CD14-positive monocyte (primary cell): ENCODE measurements around the gene WDR20. TPM values are rescaled to one million over a fixed set of nuclear protein-coding genes. Genes with fewer than 3 reads are reported as not detected.

ENCODE experiments used
- DNase-seq, 3 donors: peaks; one replicate each; pipeline ENCODE4 v3.0.0-alpha.2; 2011 to 2022
- H2AFZ ChIP-seq: 2 replicates; pipeline ENCODE4 v1.6.0; 2012; ENCODE audit warnings: mild to moderate bottlenecking, low read depth, low read length, inconsistent platforms; ENCODE audit not compliant: insufficient read depth, poor library complexity, severe bottlenecking
- H3K27ac ChIP-seq, 2 donors: 1 replicate in 1 of 2; 2 replicates in 1 of 2; pipeline ENCODE4 v1.5.1; 2012 to 2013; ENCODE audit warnings: low read length in 2 of 2, control low read depth in 1 of 2, inconsistent platforms in 1 of 2, low read depth in 1 of 2, mild to moderate bottlenecking in 1 of 2
- H3K27me3 ChIP-seq, 2 donors: one replicate each; pipeline versions ENCODE4 v1.6.0 to v1.6.1; 2011 to 2013; ENCODE audit warnings: low read length in 2 of 2; ENCODE audit not compliant: control insufficient read depth in 2 of 2, insufficient read depth in 2 of 2
- H3K36me3 ChIP-seq, 2 donors: replicated peaks in 1 of 2; 1 replicate in 1 of 2; 2 replicates in 1 of 2; pipeline versions ENCODE4 v1.5.1 to v1.6.1; 2012 to 2013; ENCODE audit warnings: low read length in 2 of 2, control low read depth in 1 of 2, inconsistent platforms in 1 of 2, mild to moderate bottlenecking in 1 of 2; ENCODE audit not compliant: insufficient read depth in 2 of 2, control insufficient read depth in 1 of 2
- H3K4me1 ChIP-seq, 2 donors: 1 replicate in 1 of 2; 2 replicates in 1 of 2; pipeline versions ENCODE4 v1.5.1 to v1.6.1; 2012 to 2013; ENCODE audit warnings: low read length in 2 of 2, control low read depth in 1 of 2, inconsistent platforms in 1 of 2, mild to moderate bottlenecking in 1 of 2, moderate library complexity in 1 of 2; ENCODE audit not compliant: insufficient read depth in 2 of 2, control insufficient read depth in 1 of 2
- H3K4me2 ChIP-seq: replicated peaks from 2 replicates; pipeline ENCODE3; 2012; ENCODE audit warnings: low read length, moderate library complexity, mild to moderate bottlenecking; ENCODE audit not compliant: poor library complexity, severe bottlenecking; ENCODE audit errors: extremely low read depth
- H3K4me3 ChIP-seq, 3 experiments: fragments of 200-600 bp in 1 of 3; sonication (generic) in 1 of 3; replicated peaks in 1 of 3; 1 replicate in 2 of 3; 2 replicates in 1 of 3; pipeline ENCODE4 v1.5.1; 2011 to 2013; ENCODE audit warnings: low read length in 3 of 3, mild to moderate bottlenecking in 3 of 3, control low read depth in 2 of 3, low read depth in 2 of 3, inconsistent platforms in 1 of 3, moderate library complexity in 1 of 3
- H3K79me2 ChIP-seq: 2 replicates; pipeline ENCODE4 v1.6.0; 2012; ENCODE audit warnings: mild to moderate bottlenecking, control low read depth, inconsistent platforms, low read length, moderate library complexity; ENCODE audit not compliant: insufficient read depth
- H3K9ac ChIP-seq: 2 replicates; pipeline ENCODE4 v1.6.0; 2017; ENCODE audit warnings: low read length, mild to moderate bottlenecking; ENCODE audit not compliant: insufficient read depth, poor library complexity, severe bottlenecking
- H3K9me3 ChIP-seq, 2 donors: replicated peaks in 1 of 2; 1 replicate in 1 of 2; 2 replicates in 1 of 2; pipeline versions ENCODE4 v1.5.1 to v1.6.1; 2012 to 2013; ENCODE audit warnings: low read length in 2 of 2, control low read depth in 1 of 2; ENCODE audit not compliant: control insufficient read depth in 1 of 2, insufficient read depth in 1 of 2
- H4K20me1 ChIP-seq: 2 replicates; pipeline ENCODE4 v1.6.0; 2012; ENCODE audit warnings: mild to moderate bottlenecking, low read length, control low read depth, moderate library complexity; ENCODE audit not compliant: insufficient read depth
- H3K27ac Mint-ChIP-seq, 7 donors: one replicate each; pipeline ENCODE4 v1.8.0; 2020; ENCODE audit warnings: mild to moderate bottlenecking in 7 of 7, mixed read lengths in 7 of 7, moderate library complexity in 6 of 7, inconsistent platforms in 2 of 7
- H3K27me3 Mint-ChIP-seq, 3 donors: one replicate each; pipeline ENCODE4 v1.8.0; 2021 to 2022; ENCODE audit warnings: low read depth in 3 of 3, mild to moderate bottlenecking in 3 of 3, mixed read lengths in 3 of 3, moderate library complexity in 3 of 3, inconsistent platforms in 1 of 3
- H3K36me3 Mint-ChIP-seq, 2 donors: one replicate each; pipeline ENCODE4 v1.8.0; 2020; ENCODE audit warnings: mixed read lengths in 2 of 2, inconsistent platforms in 1 of 2, mild to moderate bottlenecking in 1 of 2
- H3K4me1 Mint-ChIP-seq: one replicate; pipeline ENCODE4 v1.8.0; 2020; ENCODE audit warnings: mild to moderate bottlenecking, mixed read lengths
- H3K4me3 Mint-ChIP-seq, 2 donors: one replicate each; pipeline ENCODE4 v1.8.0; 2020; ENCODE audit warnings: mild to moderate bottlenecking in 2 of 2, mixed read lengths in 2 of 2, moderate library complexity in 1 of 2
- H3K9me3 Mint-ChIP-seq, 7 donors: one replicate each; pipeline ENCODE4 v1.8.0; 2020 to 2022; ENCODE audit warnings: mixed read lengths in 7 of 7, mild to moderate bottlenecking in 6 of 7, moderate library complexity in 6 of 7, inconsistent platforms in 2 of 7
- WGBS: methylation state at CpG from one replicate; pipeline ENCODE4 v1.1.5; 2013; ENCODE audit warnings: missing lambda C conversion rate; ENCODE audit not compliant: insufficient coverage; 5-methylcytosine and 5-hydroxymethylcytosine counted together
- intact Hi-C, 2 donors: fragments of 100-400 bp; cut with micrococcal nuclease; formaldehyde crosslinking; loops; one replicate each; pipeline versions ENCODE4 v1.15.0 to v1.15.1; 2023
- polyA plus RNA-seq, 3 donors: library from polyadenylated mRNA; depleted of rRNA in 1 of 3; unstranded in 2 of 3; stranded (reverse) in 1 of 3; fragments of 300-500 nt in 2 of 3; fragments of >200 nt in 1 of 3; fragmentation: Illumina TruSeq in 2 of 3; gene quantifications; 1 replicate in 2 of 3; 2 replicates in 1 of 3; pipeline ENCODE4 v1.2.3, GENCODE V29; 2012 to 2021
- TF ChIP-seq, protein P1 (sequence below): fragments of 200-600 bp; IDR thresholded peaks from one replicate; pipeline ENCODE4 v1.8.0; 2022; ENCODE audit warnings: antibody characterized with exemption, mild to moderate bottlenecking

WDR20 gene
- polyA plus RNA-seq, 3 donors = 7.4 to 13.3 (median 9.0) TPM

DNA sequence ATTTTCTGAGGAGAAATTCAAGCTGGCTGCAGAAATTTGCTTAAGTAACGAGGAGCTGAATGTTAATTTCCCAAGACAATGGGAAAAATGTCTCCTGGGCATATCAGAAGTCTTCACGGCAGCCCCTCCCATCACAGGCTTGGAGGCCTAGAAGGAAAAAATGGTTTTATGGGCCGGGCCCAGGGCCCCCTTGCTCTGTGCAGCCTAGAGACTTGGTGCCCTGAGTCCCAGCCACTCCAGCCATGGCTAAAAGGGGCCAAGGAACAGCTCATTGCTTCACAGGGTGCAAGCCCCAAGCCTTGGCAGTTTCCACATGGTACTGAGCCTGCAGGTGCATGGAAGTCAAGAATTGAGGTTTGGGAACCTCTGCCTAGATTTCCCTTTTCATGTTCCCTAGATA, 28.6 kb upstream of the WDR20 start:
- Histone ChIP-seq H3K4me3 (no peak overlapping the region), H3K79me2 (no peaks in the 10 kb centered on the region), H2AFZ (no peak overlapping the region), H3K36me3 (no peaks in the 10 kb centered on the region), H3K9ac (no peak overlapping the region), H4K20me1 (no peaks in the 10 kb centered on the region), H3K27ac (no peak overlapping the region), H3K9me3 (peaks cover 0 to 6% of the 10 kb centered on the region in 2 donors), H3K27me3 (no peaks in the 10 kb centered on the region), H3K4me1 (peaks cover 7 to 8% of the 10 kb centered on the region in 2 donors), H3K4me2 (no peak overlapping the region)
- H3K27ac Mint-ChIP-seq = no peak overlapping the region
- DNase-seq = no peak
- peaks cover 0 to 5% (median 2%) of the 10 kb centered on the region in 3 donors for H3K27me3 Mint-ChIP-seq
- WGBS = 100% methylated on average over 1 of the region's 3 CpGs
- peaks cover under 1 to 25% (median 15%) of the 10 kb centered on the region in 7 donors for H3K9me3 Mint-ChIP-seq
- intact Hi-C loops = no loop called here
- TF ChIP-seq, protein P1, sequence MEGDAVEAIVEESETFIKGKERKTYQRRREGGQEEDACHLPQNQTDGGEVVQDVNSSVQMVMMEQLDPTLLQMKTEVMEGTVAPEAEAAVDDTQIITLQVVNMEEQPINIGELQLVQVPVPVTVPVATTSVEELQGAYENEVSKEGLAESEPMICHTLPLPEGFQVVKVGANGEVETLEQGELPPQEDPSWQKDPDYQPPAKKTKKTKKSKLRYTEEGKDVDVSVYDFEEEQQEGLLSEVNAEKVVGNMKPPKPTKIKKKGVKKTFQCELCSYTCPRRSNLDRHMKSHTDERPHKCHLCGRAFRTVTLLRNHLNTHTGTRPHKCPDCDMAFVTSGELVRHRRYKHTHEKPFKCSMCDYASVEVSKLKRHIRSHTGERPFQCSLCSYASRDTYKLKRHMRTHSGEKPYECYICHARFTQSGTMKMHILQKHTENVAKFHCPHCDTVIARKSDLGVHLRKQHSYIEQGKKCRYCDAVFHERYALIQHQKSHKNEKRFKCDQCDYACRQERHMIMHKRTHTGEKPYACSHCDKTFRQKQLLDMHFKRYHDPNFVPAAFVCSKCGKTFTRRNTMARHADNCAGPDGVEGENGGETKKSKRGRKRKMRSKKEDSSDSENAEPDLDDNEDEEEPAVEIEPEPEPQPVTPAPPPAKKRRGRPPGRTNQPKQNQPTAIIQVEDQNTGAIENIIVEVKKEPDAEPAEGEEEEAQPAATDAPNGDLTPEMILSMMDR = no peak
- no peak overlapping the region for H3K4me3 Mint-ChIP-seq
- H3K36me3 Mint-ChIP-seq = no peaks in the 10 kb centered on the region
- peaks cover 10% of the 10 kb centered on the region for H3K4me1 Mint-ChIP-seq

DNA sequence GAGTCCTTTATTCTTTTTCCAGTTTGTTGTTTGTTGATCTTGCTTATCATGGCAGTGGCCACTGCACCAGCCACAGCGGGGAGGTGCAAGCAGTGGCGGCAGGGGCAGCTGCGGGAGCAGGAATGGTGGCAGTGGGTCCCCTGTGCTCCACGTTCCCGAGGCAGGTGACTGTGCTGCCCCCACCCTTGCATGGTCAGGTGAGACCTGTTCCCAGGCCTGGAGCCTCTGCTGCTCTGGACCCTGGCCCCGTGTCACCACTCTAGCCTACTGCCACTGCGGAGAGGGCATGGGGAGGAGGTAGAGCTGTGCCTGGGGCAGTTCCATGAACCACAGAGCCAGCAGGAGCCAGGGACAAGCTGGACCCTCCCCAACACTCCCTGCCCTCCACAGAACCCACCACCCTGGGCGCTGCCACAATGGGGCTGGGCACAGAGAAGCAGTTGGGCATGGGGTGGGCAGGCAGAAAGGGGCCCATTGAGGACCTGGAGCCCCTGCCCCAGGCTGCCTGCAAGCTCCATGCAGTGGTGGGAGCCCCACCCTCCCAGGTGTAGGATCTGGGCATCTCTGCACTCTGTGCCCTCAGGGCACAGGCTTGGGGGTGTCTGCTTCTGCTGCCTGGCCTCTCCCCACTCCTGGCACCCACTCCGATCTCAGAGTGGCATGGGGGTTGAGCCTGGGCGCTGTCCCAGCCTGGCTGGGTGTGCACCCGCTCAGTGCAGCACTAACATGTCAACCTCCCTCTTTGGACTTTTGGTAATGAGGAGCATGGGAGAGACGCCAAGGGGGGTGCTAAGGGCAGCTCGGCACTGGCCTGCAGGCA, 23.1 kb upstream of the WDR20 start:
- H3K27me3 ChIP-seq = no peaks in the 10 kb centered on the region
- 100% methylated on average over 6 of the region's 13 CpGs for WGBS
- Mint-ChIP-seq H3K9me3 (peaks cover 6 to 19% (median 12%) of the 10 kb centered on the region in 7 donors), H3K36me3 (no peaks in the 10 kb centered on the region), H3K4me1 (no peaks in the 10 kb centered on the region), H3K27ac (no peak overlapping the region), H3K4me3 (no peak overlapping the region), H3K27me3 (peaks cover 4 to 5% (median 4%) of the 10 kb centered on the region in 3 donors)
- no peaks in the 10 kb centered on the region for H4K20me1 ChIP-seq
- H3K4me3 ChIP-seq = no peak overlapping the region
- H3K4me2 ChIP-seq = no peak overlapping the region
- no peak for DNase-seq
- no peak overlapping the region for H2AFZ ChIP-seq
- TF ChIP-seq, protein P1 = no peak
- no peaks in the 10 kb centered on the region for H3K4me1 ChIP-seq
- peaks cover 4 to 17% of the 10 kb centered on the region in 2 donors for H3K9me3 ChIP-seq
- intact Hi-C loops = no loop called here
- no peaks in the 10 kb centered on the region for H3K79me2 ChIP-seq
- H3K36me3 ChIP-seq = no peaks in the 10 kb centered on the region
- no peak overlapping the region for H3K9ac ChIP-seq
- no peak overlapping the region for H3K27ac ChIP-seq
